ENCODE data around the gene GABBR2.

DNA sequence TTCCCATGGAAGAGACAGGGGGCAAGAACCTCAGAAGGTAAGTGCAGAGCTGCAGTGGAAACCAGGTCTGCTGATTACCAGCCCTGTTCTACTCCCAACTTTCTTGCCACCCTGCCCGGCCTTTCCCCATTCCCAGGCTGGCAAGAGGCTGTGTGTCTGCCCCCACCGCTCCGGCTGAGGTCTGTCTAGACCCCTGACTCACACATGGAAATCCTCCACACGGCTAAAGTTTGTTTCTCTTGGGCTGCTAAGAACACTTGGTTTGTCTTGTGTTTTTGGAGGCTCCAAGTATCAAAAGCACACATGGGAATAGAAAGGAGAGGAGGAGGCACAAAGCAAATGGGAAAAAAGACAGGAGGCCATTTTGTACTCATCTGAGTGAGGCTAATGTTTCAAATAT, 168.3 kb downstream of the GABBR2 start:
- TF ChIP-seq, protein P1, sequence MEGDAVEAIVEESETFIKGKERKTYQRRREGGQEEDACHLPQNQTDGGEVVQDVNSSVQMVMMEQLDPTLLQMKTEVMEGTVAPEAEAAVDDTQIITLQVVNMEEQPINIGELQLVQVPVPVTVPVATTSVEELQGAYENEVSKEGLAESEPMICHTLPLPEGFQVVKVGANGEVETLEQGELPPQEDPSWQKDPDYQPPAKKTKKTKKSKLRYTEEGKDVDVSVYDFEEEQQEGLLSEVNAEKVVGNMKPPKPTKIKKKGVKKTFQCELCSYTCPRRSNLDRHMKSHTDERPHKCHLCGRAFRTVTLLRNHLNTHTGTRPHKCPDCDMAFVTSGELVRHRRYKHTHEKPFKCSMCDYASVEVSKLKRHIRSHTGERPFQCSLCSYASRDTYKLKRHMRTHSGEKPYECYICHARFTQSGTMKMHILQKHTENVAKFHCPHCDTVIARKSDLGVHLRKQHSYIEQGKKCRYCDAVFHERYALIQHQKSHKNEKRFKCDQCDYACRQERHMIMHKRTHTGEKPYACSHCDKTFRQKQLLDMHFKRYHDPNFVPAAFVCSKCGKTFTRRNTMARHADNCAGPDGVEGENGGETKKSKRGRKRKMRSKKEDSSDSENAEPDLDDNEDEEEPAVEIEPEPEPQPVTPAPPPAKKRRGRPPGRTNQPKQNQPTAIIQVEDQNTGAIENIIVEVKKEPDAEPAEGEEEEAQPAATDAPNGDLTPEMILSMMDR (IDR thresholded peaks at IDR 0.05; ENCODE audit: low read length) = no peak
- no peak for TF ChIP-seq EZH2 (optimal IDR thresholded peaks at IDR 0.05; ENCODE audit: low read depth, low read length)

Measured in MM.1S (cell line).